SK-N-SH treated with all-trans-retinoic acid at 6 μM for 48 hours (cell line): Measurements from ENCODE around the gene GLI3.

Experiments used
- ATAC-seq: fragments of 200-7000 bp; cut with Tn5 transposase; 3 replicates; pipeline ENCODE4 v1.9.1; 2020; ENCODE audit warnings: mild to moderate bottlenecking, moderate library complexity
- ARNTL ChIP-seq: fragments of 450-650 bp; formaldehyde crosslinking; IDR thresholded peaks from 2 replicates; pipeline ENCODE4 v1.5.0; 2020; ENCODE audit warnings: low read depth, mild to moderate bottlenecking, moderate library complexity, borderline replicate concordance
- BACH2 ChIP-seq: fragments of 250-450 bp; sonication (Bioruptor Pico); IDR thresholded peaks from 2 replicates; pipeline ENCODE4 v1.9.0; 2021; ENCODE audit warnings: mild to moderate bottlenecking, borderline replicate concordance
- CSDC2 ChIP-seq: fragments of 250-450 bp; sonication (Bioruptor Pico); IDR thresholded peaks from 2 replicates; pipeline ENCODE4 v1.5.0; 2020; ENCODE audit warnings: mild to moderate bottlenecking, moderate library complexity
- ESRRG ChIP-seq: fragments of 250-450 bp; sonication (Bioruptor Pico); IDR thresholded peaks from 2 replicates; pipeline ENCODE4 v1.6.1; 2021; ENCODE audit warnings: mild to moderate bottlenecking
- GLIS3 ChIP-seq: fragments of 250-450 bp; sonication (Bioruptor Pico); IDR thresholded peaks from 2 replicates; pipeline ENCODE4 v1.5.0; 2020; ENCODE audit warnings: mild to moderate bottlenecking, moderate library complexity
- ISL1 ChIP-seq: fragments of 250-450 bp; sonication (Bioruptor Pico); IDR thresholded peaks from 2 replicates; pipeline ENCODE4 v2.1.2; 2022; ENCODE audit warnings: mild to moderate bottlenecking, moderate library complexity
- OSR1 ChIP-seq: fragments of 250-450 bp; sonication (Bioruptor Pico); IDR thresholded peaks from 2 replicates; pipeline ENCODE4 v1.8.0; 2022; ENCODE audit warnings: moderate library complexity, mild to moderate bottlenecking, inconsistent platforms
- PPARA ChIP-seq: fragments of 250-450 bp; sonication (Bioruptor Pico); IDR thresholded peaks from 2 replicates; pipeline ENCODE4 v1.5.0; 2020; ENCODE audit warnings: mild to moderate bottlenecking, borderline replicate concordance
- RARB ChIP-seq: fragments of 250-450 bp; sonication (Bioruptor Pico); IDR thresholded peaks from 2 replicates; pipeline ENCODE4 v1.8.0; 2021; ENCODE audit warnings: mild to moderate bottlenecking, moderate library complexity
- SNAI2 ChIP-seq: fragments of 250-450 bp; sonication (Bioruptor Pico); IDR thresholded peaks from 2 replicates; pipeline ENCODE4 v1.5.0; 2020; ENCODE audit warnings: mild to moderate bottlenecking, moderate library complexity
- TCF4 ChIP-seq: fragments of 250-450 bp; sonication (Bioruptor Pico); IDR thresholded peaks from 2 replicates; pipeline ENCODE4 v1.8.0; 2021; ENCODE audit warnings: mild to moderate bottlenecking, moderate library complexity, borderline replicate concordance
- TOX ChIP-seq: fragments of 250-450 bp; sonication (Bioruptor Pico); IDR thresholded peaks from 2 replicates; pipeline ENCODE4 v1.8.0; 2021; ENCODE audit warnings: mild to moderate bottlenecking, moderate library complexity, borderline replicate concordance
- ZC3H10 ChIP-seq: fragments of 250-450 bp; sonication (Bioruptor Pico); IDR thresholded peaks from 2 replicates; pipeline ENCODE4 v1.5.1; 2021; ENCODE audit warnings: mild to moderate bottlenecking, moderate library complexity
- ZFP3 ChIP-seq: fragments of 250-450 bp; sonication (Bioruptor Pico); IDR thresholded peaks from 2 replicates; pipeline ENCODE4 v1.5.0; 2020; ENCODE audit warnings: mild to moderate bottlenecking, moderate library complexity
- ZNF565 ChIP-seq: fragments of 450-650 bp; formaldehyde crosslinking; conservative IDR thresholded peaks from 2 replicates; pipeline ENCODE4 v1.5.0; 2020; ENCODE audit warnings: low read depth, mild to moderate bottlenecking, moderate library complexity
- ZNF70 ChIP-seq: fragments of 450-650 bp; formaldehyde crosslinking; IDR thresholded peaks from 2 replicates; pipeline ENCODE4 v1.5.0; 2020; ENCODE audit warnings: mild to moderate bottlenecking, moderate library complexity
- ZNF8 ChIP-seq: fragments of 450-650 bp; formaldehyde crosslinking; IDR thresholded peaks from 2 replicates; pipeline ENCODE4 v1.5.0; 2020; ENCODE audit warnings: mild to moderate bottlenecking, moderate library complexity
- TF ChIP-seq, protein P1 (sequence below): fragments of 250-450 bp; sonication (Bioruptor Pico); IDR thresholded peaks from 2 replicates; pipeline ENCODE4 v1.5.1; 2020; ENCODE audit warnings: low read depth, mild to moderate bottlenecking, moderate library complexity
- TF ChIP-seq, protein P2 (sequence below): fragments of 250-450 bp; sonication (Bioruptor Pico); IDR thresholded peaks from 2 replicates; pipeline ENCODE4 v1.5.0; 2020; ENCODE audit warnings: mild to moderate bottlenecking, moderate library complexity
- TF ChIP-seq, protein P3 (sequence below): fragments of 250-450 bp; sonication (Bioruptor Pico); IDR thresholded peaks from 2 replicates; pipeline ENCODE4 v1.8.0; 2021; ENCODE audit warnings: low read depth, mild to moderate bottlenecking, moderate library complexity, borderline replicate concordance
- TF ChIP-seq, protein P4 (sequence below): fragments of 250-450 bp; sonication (Bioruptor Pico); IDR thresholded peaks from 2 replicates; pipeline ENCODE4 v1.5.1; 2021; ENCODE audit warnings: mild to moderate bottlenecking, moderate library complexity

The GLI3 gene

DNA sequence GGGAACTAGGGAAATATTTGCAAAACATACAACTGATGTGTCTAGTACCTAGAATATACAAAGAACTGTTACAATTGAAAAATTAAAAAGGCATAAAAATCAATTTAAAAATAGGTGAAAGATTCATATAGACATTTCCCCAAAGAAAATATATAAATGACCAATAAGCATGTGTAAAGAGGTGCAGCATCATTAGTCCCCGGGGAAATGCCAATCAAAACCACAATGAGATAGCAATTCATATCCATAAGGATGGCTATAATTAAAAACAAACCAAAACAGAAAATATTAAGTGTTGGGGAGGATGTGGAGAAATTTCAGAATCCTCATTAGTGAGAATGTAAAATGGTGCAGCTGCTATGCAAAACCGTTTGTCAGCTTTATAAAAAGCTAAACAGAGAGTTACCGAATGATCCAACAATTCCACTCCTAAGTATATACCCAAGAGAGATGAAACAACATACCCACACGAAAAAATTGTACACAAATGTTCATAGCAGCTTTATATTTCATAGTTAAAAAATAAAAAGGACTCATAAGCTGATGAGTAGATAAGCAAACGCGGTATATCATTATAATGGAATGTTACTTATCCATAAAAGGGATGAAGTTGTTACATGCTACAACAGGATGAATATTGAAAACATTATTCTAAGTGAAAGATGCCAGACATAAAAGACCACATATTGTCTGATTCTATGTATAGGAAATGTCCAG is 324.0 kb downstream of the GLI3 start:
- no peak; the same call in 2 of the 3 replicates for ATAC-seq
- TF ChIP-seq, protein P1, sequence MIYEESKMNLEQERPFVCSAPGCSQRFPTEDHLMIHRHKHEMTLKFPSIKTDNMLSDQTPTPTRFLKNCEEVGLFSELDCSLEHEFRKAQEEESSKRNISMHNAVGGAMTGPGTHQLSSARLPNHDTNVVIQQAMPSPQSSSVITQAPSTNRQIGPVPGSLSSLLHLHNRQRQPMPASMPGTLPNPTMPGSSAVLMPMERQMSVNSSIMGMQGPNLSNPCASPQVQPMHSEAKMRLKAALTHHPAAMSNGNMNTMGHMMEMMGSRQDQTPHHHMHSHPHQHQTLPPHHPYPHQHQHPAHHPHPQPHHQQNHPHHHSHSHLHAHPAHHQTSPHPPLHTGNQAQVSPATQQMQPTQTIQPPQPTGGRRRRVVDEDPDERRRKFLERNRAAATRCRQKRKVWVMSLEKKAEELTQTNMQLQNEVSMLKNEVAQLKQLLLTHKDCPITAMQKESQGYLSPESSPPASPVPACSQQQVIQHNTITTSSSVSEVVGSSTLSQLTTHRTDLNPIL (CRISPR knock-in tag): no peak
- TF ChIP-seq RARB (CRISPR knock-in tag) (no peak), ZNF70 (CRISPR knock-in tag) (no peak), ZNF565 (no peak), ZFP3 (CRISPR knock-in tag) (no peak), ISL1 (no peak), ARNTL (CRISPR knock-in tag) (no peak), TOX (CRISPR knock-in tag) (no peak)
- TF ChIP-seq, protein P2, sequence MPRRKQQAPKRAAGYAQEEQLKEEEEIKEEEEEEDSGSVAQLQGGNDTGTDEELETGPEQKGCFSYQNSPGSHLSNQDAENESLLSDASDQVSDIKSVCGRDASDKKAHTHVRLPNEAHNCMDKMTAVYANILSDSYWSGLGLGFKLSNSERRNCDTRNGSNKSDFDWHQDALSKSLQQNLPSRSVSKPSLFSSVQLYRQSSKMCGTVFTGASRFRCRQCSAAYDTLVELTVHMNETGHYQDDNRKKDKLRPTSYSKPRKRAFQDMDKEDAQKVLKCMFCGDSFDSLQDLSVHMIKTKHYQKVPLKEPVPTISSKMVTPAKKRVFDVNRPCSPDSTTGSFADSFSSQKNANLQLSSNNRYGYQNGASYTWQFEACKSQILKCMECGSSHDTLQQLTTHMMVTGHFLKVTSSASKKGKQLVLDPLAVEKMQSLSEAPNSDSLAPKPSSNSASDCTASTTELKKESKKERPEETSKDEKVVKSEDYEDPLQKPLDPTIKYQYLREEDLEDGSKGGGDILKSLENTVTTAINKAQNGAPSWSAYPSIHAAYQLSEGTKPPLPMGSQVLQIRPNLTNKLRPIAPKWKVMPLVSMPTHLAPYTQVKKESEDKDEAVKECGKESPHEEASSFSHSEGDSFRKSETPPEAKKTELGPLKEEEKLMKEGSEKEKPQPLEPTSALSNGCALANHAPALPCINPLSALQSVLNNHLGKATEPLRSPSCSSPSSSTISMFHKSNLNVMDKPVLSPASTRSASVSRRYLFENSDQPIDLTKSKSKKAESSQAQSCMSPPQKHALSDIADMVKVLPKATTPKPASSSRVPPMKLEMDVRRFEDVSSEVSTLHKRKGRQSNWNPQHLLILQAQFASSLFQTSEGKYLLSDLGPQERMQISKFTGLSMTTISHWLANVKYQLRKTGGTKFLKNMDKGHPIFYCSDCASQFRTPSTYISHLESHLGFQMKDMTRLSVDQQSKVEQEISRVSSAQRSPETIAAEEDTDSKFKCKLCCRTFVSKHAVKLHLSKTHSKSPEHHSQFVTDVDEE (CRISPR knock-in tag): no peak
- TF ChIP-seq, protein P3, sequence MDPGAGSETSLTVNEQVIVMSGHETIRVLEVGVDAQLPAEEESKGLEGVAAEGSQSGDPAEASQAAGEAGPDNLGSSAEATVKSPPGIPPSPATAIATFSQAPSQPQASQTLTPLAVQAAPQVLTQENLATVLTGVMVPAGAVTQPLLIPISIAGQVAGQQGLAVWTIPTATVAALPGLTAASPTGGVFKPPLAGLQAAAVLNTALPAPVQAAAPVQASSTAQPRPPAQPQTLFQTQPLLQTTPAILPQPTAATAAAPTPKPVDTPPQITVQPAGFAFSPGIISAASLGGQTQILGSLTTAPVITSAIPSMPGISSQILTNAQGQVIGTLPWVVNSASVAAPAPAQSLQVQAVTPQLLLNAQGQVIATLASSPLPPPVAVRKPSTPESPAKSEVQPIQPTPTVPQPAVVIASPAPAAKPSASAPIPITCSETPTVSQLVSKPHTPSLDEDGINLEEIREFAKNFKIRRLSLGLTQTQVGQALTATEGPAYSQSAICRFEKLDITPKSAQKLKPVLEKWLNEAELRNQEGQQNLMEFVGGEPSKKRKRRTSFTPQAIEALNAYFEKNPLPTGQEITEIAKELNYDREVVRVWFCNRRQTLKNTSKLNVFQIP (CRISPR knock-in tag): no peak

DNA sequence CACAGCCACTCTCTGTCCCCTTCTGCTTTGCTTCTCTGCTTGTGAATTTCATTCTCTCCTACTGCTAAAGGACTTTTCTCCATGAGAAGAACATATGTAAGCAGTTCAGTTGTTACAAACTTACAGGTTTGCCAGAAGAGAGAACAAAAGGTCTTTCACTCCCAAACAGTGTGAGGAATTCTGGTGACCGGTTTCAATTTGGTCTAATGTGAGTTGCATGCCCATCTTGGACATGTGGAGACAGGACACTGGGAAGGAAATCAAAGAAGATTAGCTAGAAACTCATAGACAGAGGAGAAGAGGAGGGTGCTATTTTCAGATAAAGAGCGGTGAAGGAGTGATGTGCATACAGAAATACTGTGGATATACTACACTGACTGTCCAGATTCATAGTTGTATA is 324.6 kb downstream of the GLI3 start:
- TF ChIP-seq ZNF8 (CRISPR knock-in tag) (no peak), SNAI2 (CRISPR knock-in tag) (no peak), ZC3H10 (CRISPR knock-in tag) (no peak), OSR1 (CRISPR knock-in tag) (no peak), PPARA (no peak), ESRRG (CRISPR knock-in tag) (no peak), TCF4 (CRISPR knock-in tag) (no peak), BACH2 (CRISPR knock-in tag) (no peak), ZFP3 (CRISPR knock-in tag) (no peak), RARB (CRISPR knock-in tag) (no peak), TOX (CRISPR knock-in tag) (no peak), CSDC2 (CRISPR knock-in tag) (no peak), GLIS3 (no peak)
- TF ChIP-seq, protein P3 (CRISPR knock-in tag): no peak
- TF ChIP-seq, protein P4, sequence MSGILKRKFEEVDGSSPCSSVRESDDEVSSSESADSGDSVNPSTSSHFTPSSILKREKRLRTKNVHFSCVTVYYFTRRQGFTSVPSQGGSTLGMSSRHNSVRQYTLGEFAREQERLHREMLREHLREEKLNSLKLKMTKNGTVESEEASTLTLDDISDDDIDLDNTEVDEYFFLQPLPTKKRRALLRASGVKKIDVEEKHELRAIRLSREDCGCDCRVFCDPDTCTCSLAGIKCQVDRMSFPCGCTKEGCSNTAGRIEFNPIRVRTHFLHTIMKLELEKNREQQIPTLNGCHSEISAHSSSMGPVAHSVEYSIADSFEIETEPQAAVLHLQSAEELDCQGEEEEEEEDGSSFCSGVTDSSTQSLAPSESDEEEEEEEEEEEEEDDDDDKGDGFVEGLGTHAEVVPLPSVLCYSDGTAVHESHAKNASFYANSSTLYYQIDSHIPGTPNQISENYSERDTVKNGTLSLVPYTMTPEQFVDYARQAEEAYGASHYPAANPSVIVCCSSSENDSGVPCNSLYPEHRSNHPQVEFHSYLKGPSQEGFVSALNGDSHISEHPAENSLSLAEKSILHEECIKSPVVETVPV (CRISPR knock-in tag): no peak
- TF ChIP-seq, protein P2 (CRISPR knock-in tag): no peak
- no peak for ATAC-seq
